Lung (tissue), 12 donors: ENCODE results near the gene ARID3C. TPM values are rescaled to one million over a fixed set of nuclear protein-coding genes. Genes with fewer than 3 reads are reported as not detected.

Source experiments
- ATAC-seq: fragments of 200-7000 bp; cut with Tn5 transposase; one replicate; pipeline ENCODE4 v1.9.1; 2020; ENCODE audit warnings: moderate number of reproducible peaks; ENCODE audit not compliant: insufficient read depth, low FRiP score
- DNase-seq, 3 donors: peaks; one replicate each; pipeline ENCODE4 v3.0.0-alpha.2; 2013 to 2017
- H3K27ac ChIP-seq, 2 donors: one replicate each; pipeline ENCODE4 v1.5.1; 2013; ENCODE audit warnings: mild to moderate bottlenecking in 2 of 2, moderate library complexity in 2 of 2, control low read depth in 1 of 2, inconsistent platforms in 1 of 2, low read depth in 1 of 2, low read length in 1 of 2
- H3K27me3 ChIP-seq, 3 donors: one replicate each; pipeline ENCODE4 v1.5.1; 2013; ENCODE audit warnings: low read length in 2 of 3; ENCODE audit not compliant: control insufficient read depth in 3 of 3, insufficient read depth in 3 of 3
- H3K36me3 ChIP-seq, 4 donors: one replicate each; pipeline ENCODE4 v1.5.1; 2013; ENCODE audit warnings: low read length in 4 of 4, mild to moderate bottlenecking in 1 of 4, moderate library complexity in 1 of 4; ENCODE audit not compliant: control insufficient read depth in 4 of 4, insufficient read depth in 4 of 4
- H3K4me1 ChIP-seq, 5 donors: one replicate each; pipeline ENCODE4 v1.5.1; 2013; ENCODE audit warnings: low read length in 5 of 5, mild to moderate bottlenecking in 2 of 5, moderate library complexity in 1 of 5; ENCODE audit not compliant: control insufficient read depth in 5 of 5, insufficient read depth in 5 of 5
- H3K4me3 ChIP-seq: one replicate; pipeline ENCODE4 v1.5.1; 2013; ENCODE audit warnings: mild to moderate bottlenecking, control low read depth, moderate library complexity
- H3K9ac ChIP-seq, 2 donors: one replicate each; pipeline ENCODE4 v1.5.1; 2013; ENCODE audit warnings: low read length in 2 of 2, control low read depth in 1 of 2; ENCODE audit not compliant: insufficient read depth in 1 of 2
- H3K9me3 ChIP-seq, 4 donors: one replicate each; pipeline ENCODE4 v1.5.1; 2013; ENCODE audit warnings: low read length in 3 of 4, mild to moderate bottlenecking in 1 of 4, moderate library complexity in 1 of 4; ENCODE audit not compliant: control insufficient read depth in 4 of 4, insufficient read depth in 3 of 4
- WGBS, 2 donors: extraction: QIAGEN DNeasy Blood & Tissue Kit; methylation state at CpG; one replicate each; pipeline ENCODE4 v1.1.7; 2013; 5-methylcytosine and 5-hydroxymethylcytosine counted together
- polyA plus RNA-seq, 2 donors: library from polyadenylated mRNA; stranded (reverse); fragments of 200-250 nt; gene quantifications; one replicate each; pipeline ENCODE4 v1.2.1, GENCODE V29; 2013
- total RNA-seq, 2 donors: library from RNA; depleted of rRNA in 1 of 2; stranded (reverse); fragments of >200 nt in 1 of 2; gene quantifications; one replicate each; pipeline ENCODE4 v1.2.1, GENCODE V29; 2014 to 2021
- TF ChIP-seq, protein P1 (sequence below): IDR thresholded peaks from 2 replicates; pipeline ENCODE4 v1.5.1; 2012; ENCODE audit warnings: mild to moderate bottlenecking; ENCODE audit errors: control extremely low read depth, extremely low read depth
- donor health status: control.
- donor health status: control.
- donor health status: Bipolar disorder and iron deficiency.
- donor health status: healthy.
- donor health status: DM: yes; HTN: yes; CAD: no.

ARID3C gene
- total and polyA plus RNA-seq, 4 donors = not detected

DNA sequence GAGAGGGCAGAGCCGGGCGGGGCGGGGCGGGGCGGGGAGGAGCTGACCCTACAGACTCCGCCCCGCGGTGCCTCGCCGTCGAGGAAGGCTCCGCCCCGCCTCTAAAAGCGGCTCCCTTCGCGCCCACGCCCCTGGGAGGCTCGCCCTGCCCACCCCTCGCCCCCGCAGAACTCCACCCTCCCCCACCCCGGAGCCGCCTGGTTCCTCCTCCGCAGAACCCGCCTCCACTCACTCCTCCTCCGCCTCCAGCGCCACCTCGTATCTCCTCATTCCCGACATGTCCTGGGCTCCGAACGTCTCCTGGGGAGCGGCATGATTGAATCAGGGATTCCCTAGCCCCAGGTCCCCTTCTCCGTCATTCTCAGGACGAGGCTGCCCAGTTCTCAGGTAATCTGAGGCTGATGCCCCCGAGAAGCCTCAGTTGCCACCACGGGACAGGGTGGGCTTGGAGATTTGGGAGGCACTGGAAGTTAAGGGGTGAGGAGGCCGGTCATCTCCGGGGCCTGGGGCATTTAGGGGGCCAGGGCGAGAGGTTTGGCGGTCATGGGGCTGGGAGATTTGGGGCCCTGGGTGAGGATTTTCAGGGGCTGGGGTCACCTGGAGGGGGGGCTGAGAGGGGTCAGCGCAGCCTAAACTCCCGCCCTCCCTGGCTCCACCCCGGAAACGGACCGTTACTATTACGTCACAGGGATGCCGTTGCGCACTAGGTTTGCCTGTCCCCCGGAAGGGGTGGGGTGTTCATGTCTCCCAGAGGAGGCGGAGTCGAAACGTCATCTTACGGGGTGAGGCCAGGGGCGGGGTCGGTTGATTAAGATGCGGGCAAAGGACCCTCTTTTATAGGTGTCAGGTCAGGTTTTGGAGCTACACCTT, 36.8 kb upstream of the ARID3C start:
- peaks cover 0 to 3% (median 1%) of the 10 kb centered on the region in 4 donors for H3K9me3 ChIP-seq
- H3K9ac ChIP-seq = peak overlapping the region; percentile 82 to 97
- ATAC-seq (peak; percentile 92), DNase-seq (peak; percentile 97 to 98 (median 98))
- peaks cover 0 to 7% (median 0%) of the 10 kb centered on the region in 5 donors for H3K4me1 ChIP-seq
- TF ChIP-seq, protein P1, sequence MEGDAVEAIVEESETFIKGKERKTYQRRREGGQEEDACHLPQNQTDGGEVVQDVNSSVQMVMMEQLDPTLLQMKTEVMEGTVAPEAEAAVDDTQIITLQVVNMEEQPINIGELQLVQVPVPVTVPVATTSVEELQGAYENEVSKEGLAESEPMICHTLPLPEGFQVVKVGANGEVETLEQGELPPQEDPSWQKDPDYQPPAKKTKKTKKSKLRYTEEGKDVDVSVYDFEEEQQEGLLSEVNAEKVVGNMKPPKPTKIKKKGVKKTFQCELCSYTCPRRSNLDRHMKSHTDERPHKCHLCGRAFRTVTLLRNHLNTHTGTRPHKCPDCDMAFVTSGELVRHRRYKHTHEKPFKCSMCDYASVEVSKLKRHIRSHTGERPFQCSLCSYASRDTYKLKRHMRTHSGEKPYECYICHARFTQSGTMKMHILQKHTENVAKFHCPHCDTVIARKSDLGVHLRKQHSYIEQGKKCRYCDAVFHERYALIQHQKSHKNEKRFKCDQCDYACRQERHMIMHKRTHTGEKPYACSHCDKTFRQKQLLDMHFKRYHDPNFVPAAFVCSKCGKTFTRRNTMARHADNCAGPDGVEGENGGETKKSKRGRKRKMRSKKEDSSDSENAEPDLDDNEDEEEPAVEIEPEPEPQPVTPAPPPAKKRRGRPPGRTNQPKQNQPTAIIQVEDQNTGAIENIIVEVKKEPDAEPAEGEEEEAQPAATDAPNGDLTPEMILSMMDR = no peak
- peaks cover 1 to 22% (median 8%) of the 10 kb centered on the region in 4 donors for H3K36me3 ChIP-seq
- no peaks in the 10 kb centered on the region for H3K27me3 ChIP-seq
- H3K4me3 ChIP-seq = peak overlapping the region; percentile 53
- peak overlapping the region; percentile 96 for H3K27ac ChIP-seq
- WGBS, 2 donors = 2 to 3% methylated on average over 39 to 55 of the region's 55 CpGs

DNA sequence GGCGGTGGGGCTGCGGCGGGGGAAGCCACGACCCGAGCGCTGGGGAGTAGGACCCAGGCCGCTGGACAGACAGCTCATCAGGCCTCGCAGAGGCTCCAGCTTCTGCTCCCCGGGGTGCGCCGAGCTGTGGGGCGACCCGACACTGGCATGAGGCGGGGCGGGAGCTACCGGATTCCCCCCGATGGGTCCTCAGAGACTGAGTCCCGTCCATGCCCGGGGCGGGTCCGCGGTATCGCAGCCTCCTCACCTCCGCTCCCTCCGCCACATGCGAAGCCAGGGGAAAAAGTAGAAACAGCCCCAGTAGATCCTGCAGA, 36.2 kb upstream of the ARID3C start:
- no peak for ATAC-seq
- DNase-seq = no peak
- Histone ChIP-seq H3K9me3 (peaks cover 0 to 3% (median 1%) of the 10 kb centered on the region in 4 donors), H3K27ac (peak overlapping the region; percentile 83 to 87), H3K36me3 (peaks cover 1 to 22% (median 9%) of the 10 kb centered on the region in 4 donors), H3K27me3 (no peaks in the 10 kb centered on the region), H3K4me1 (peaks cover 0 to 7% (median 0%) of the 10 kb centered on the region in 5 donors), H3K9ac (peak overlapping the region in 1 of 2 donors; percentile 19), H3K4me3 (peak overlapping the region; percentile 33)
- TF ChIP-seq, protein P1 = no peak
- WGBS, 2 donors = 0 to 2% methylated on average over 22 to 26 of the region's 26 CpGs

DNA sequence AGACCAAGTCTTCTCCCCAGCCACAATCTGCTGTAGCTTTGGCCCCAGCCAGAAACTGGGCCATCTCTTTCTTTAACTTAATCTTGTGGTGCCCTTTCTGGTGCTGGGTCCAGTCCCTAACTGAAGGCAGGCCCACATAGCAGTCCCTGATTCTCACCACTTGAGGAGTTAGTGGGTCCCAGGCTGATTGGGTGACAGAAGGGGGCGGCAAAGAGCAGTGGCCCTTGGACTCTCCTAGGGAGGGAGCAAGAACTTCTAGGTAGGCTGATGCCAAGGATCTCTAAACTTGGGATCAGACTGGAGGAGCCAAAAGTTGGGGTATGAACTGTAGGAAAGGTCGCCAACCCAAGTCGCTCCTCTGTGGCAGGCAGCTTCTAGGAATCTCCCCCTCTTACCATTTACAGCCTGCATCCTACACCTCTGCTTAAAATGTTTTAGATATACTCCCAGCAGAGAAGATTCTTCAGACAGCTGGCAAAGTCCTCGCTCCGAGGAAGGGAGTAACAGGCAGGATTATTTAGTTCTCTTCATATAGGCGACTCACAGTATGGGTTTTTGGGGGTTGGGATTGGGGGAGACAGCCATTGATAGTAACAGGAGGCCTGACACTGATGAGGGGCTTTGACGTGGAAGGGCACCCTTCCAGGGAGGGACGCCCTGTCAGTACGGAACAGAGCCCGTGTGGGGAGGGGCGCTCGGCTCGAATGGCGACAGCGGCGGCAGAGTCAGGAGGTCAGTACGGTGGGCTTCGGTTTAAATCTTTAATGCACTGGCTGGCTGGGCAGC, 35.6 kb upstream of the ARID3C start:
- TF ChIP-seq, protein P1 = peak; percentile 94
- DNase-seq (peak; percentile 73 to 81 (median 76)), ATAC-seq (peak; percentile 39)
- H3K4me3 ChIP-seq = peak overlapping the region; percentile 33
- H3K27ac ChIP-seq = peak overlapping the region; percentile 83 to 87
- H3K4me1 ChIP-seq = peaks cover 0 to 7% (median 0%) of the 10 kb centered on the region in 5 donors
- 15 to 25% methylated on average over 18 of the region's 18 CpGs for WGBS, 2 donors
- peak overlapping the region; percentile 11 to 19 for H3K9ac ChIP-seq
- no peaks in the 10 kb centered on the region for H3K27me3 ChIP-seq
- peaks cover 0 to 3% (median 1%) of the 10 kb centered on the region in 4 donors for H3K9me3 ChIP-seq
- peaks cover 1 to 20% (median 11%) of the 10 kb centered on the region in 4 donors for H3K36me3 ChIP-seq
